ENCODE results near the gene THSD4.
A peak's percentile ranks its signal among the peaks of the same experiment; 100 is the strongest.
"Not testable (repeated sequence)": the region's sequence is repeated elsewhere in the genome, so short reads cannot be mapped to it uniquely, and the experiment has no call there.

THSD4 gene

DNA sequence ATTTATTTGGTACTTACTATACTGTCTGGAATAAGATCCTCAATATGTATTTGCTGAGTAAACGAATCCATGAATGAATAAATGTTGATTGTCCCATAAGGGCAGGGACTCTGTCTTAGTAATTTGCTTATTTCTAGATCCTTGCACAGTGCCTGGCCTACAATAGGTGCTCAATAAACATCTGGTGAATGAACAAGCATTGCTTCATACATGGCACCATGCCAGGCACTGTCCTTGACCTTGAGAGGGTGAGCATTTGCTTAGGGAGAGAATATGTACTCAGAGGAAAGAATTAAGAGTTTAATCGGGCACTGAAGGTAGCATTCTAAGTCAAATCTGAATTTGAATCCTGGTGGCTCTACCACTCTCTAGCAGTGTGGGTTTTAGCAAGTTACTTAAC is 282.1 kb downstream of the THSD4 start:
- H3K27ac ChIP-seq: no peak overlapping the region
- TF ChIP-seq CTCF (conservative IDR thresholded peaks at IDR 0.05) (no peak), ZFX (IDR thresholded peaks at IDR 0.05) (no peak)

DNA sequence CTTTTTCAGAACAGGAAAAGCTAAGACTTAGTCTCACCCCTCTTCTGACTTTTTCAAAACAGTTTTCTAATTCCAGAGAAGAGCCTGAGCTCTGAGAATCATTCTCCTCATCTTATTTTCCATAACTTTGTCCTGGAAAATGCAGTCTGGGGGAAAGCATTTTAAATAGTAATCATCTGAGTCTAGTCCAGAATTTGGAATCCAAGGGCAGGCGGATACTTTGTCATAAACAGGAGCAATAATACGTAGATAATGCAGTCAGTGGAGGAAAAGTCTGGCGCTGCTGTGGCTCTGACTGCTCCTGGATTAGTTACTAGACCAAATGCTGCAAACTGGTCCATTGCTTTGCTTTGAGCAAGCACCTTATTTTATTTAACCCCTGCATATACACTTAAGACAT is 285.0 kb downstream of the THSD4 start:
- no peak overlapping the region for H3K27ac ChIP-seq
- no peak for TF ChIP-seq CTCF (conservative IDR thresholded peaks at IDR 0.05)
- TF ChIP-seq ZFX (IDR thresholded peaks at IDR 0.05): no peak

DNA sequence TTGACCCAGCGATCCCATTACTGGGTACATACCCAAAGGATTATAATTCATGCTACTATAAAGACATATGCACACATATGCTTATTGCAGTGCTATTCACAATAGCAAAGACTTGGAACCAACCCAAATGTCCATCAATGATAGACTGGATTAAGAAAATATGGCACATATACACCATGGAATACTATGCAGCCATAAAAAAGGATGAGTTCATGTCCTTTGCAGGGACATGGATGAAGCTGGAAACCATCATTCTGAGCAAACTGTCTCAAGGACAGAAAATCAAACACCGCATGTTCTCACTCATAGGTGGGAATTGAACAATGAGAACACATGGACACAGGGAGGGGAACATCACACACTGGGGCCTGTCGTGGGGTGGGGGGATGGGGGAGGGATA is 286.5 kb downstream of the THSD4 start:
- H3K27ac ChIP-seq: not testable (repeated sequence)

DNA sequence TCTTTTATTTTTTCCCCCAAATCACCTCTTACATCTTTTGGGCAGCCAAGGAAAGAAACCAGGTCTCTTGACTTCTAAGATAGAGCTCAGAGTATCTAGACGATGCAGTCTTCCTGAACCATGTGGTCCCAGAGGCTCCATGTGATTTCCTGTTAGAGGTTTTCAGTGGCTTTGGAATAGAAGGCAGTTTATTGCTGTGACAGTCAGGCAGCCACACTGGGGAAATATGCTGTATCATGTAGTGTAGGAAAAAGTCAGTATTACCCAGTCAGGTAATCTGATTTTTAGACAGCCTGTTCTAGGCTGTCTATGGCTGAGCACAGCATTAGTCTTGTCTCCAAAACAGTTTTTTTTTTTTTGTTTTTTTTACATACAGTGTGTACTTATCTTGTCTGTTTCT is 294.3 kb downstream of the THSD4 start:
- no peak for TF ChIP-seq CTCF (conservative IDR thresholded peaks at IDR 0.05)
- TF ChIP-seq ZFX (IDR thresholded peaks at IDR 0.05): no peak
- no peak overlapping the region for H3K27ac ChIP-seq

DNA sequence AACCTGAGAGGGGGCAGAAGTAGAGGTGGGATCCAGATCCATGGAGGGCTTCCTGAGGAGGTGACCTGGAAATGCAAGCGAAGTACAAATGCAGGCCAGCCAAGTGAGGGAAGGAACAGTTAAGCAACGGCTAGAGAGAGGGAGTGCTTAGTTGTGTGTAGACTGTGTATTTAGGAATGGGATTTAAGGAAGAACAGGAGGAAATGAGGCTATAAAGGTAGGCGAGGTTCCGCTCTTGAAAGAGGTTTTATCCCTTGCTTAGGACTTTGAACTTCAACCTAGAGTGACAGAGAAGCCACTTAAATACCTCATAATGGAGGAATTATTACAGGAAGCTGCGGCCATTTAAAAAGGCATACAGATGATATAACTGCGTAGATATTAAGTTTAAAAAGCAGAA is 295.1 kb downstream of the THSD4 start:
- no peak for TF ChIP-seq ZFX (IDR thresholded peaks at IDR 0.05)
- TF ChIP-seq CTCF (conservative IDR thresholded peaks at IDR 0.05): no peak
- H3K27ac ChIP-seq: no peak overlapping the region

DNA sequence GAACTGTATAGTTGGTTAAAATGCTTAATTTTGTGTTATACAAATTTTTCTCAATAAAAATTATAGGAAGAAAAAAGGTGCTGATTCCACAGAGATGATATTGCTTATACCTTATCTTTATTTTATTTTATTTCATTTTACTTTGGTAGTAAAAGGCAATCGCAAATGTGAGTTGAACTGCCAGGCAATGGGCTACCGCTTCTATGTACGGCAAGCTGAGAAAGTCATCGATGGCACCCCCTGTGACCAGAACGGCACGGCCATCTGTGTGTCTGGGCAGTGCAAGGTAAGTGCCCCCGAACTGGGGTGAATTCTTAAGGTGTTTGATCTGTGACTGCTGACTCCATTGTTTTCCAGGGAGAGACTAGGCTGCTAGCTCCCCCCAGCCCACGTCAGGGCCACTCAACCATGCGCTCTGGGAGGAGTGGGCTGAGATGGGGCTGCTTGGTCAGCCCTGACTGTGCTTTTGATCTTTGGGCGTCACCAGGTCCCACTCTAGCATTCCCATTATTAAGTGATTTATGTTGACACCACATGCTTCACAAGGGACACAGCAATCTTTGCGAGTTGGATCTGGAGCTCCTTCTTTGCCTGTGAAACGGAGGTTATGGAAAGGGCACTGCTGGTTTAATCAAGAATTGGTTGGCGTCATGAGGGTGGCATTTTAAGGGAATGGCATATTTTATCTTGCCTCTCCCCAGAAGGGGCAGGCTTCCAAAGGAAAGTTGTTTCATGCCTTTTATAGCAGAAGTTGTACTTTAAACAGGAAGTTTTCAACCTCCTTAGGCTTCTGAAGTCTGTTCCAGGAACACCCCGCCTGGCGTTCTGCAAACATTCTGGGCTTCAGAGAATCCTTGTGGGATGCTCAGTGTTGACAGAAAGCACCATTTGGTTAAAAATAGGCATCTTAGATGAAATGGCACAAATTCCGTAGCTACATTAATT is 296.5 kb downstream of the THSD4 start:
- H3K27ac ChIP-seq: peak overlapping the region; percentile 68
- TF ChIP-seq CTCF (conservative IDR thresholded peaks at IDR 0.05) (peak; percentile 53), ZFX (IDR thresholded peaks at IDR 0.05) (no peak)

DNA sequence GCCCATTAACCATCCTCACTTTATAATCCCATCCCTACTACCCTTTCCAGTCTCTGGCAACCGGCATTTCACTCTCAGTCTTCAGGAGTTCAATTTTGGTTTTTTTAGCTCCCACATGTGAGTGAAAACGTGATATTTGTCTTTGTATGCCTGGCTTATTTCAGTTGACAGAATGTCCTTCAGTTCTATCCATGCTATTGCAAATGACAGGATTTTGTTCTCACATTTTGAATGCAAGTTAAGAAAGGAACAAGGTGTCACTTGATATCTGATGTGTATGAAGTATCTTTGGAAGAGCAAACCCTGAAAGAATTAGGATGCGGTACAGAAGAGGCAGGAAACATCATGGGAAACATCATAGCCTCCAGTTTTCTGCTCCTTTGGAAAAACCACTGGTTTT is 298.1 kb downstream of the THSD4 start:
- TF ChIP-seq CTCF (conservative IDR thresholded peaks at IDR 0.05): no peak
- no peak for TF ChIP-seq ZFX (IDR thresholded peaks at IDR 0.05)
- H3K27ac ChIP-seq: no peak overlapping the region

- TF ChIP-seq ZFX (IDR thresholded peaks at IDR 0.05) (no peak), CTCF (conservative IDR thresholded peaks at IDR 0.05) (no peak)
- H3K27ac ChIP-seq: peak overlapping the region; percentile 40; the same call in 1 of the 2 replicates
Measured at GRCh38 chr15:71414853-71415252, 299.6 kb downstream of the THSD4 start.

Measured in C4-2B (cell line).